Liver (tissue), 9 donors: ENCODE data around the gene CLTRN. TPM values are rescaled to one million over a fixed set of nuclear protein-coding genes. Genes with fewer than 3 reads are reported as not detected.

ENCODE experiments used
- DNase-seq: peaks from one replicate; pipeline ENCODE4 v3.0.0-alpha.2; 2017; ENCODE audit warnings: low spot score
- H3K27ac ChIP-seq, 2 donors: one replicate each; pipeline ENCODE4 v1.7.0; 2013; ENCODE audit warnings: inconsistent platforms in 2 of 2, low read length in 2 of 2, control low read depth in 1 of 2, low read depth in 1 of 2, mild to moderate bottlenecking in 1 of 2
- H3K27me3 ChIP-seq, 4 donors: one replicate each; pipeline versions ENCODE4 v1.6.1 to v1.7.0; 2013; ENCODE audit warnings: low read length in 3 of 4, inconsistent platforms in 1 of 4, mild to moderate bottlenecking in 1 of 4, moderate library complexity in 1 of 4; ENCODE audit not compliant: control insufficient read depth in 4 of 4, insufficient read depth in 4 of 4
- H3K36me3 ChIP-seq, 4 donors: one replicate each; pipeline versions ENCODE4 v1.6.1 to v1.7.0; 2013; ENCODE audit warnings: low read length in 3 of 4, mild to moderate bottlenecking in 3 of 4, low read depth in 1 of 4, moderate library complexity in 1 of 4; ENCODE audit not compliant: control insufficient read depth in 4 of 4, insufficient read depth in 3 of 4
- H3K4me1 ChIP-seq, 4 donors: one replicate each; pipeline versions ENCODE4 v1.6.1 to v1.7.0; 2013; ENCODE audit warnings: low read length in 3 of 4, mild to moderate bottlenecking in 3 of 4, moderate library complexity in 1 of 4; ENCODE audit not compliant: control insufficient read depth in 4 of 4, insufficient read depth in 4 of 4
- H3K4me3 ChIP-seq, 3 donors: one replicate each; pipeline versions ENCODE4 v1.6.1 to v1.7.0; 2013; ENCODE audit warnings: low read length in 3 of 3, control low read depth in 1 of 3, low read depth in 1 of 3, mild to moderate bottlenecking in 1 of 3
- H3K9ac ChIP-seq, 2 donors: one replicate each; pipeline ENCODE4 v1.7.0; 2013; ENCODE audit warnings: low read length in 2 of 2, mild to moderate bottlenecking in 2 of 2, moderate library complexity in 2 of 2, control low read depth in 1 of 2, low read depth in 1 of 2
- H3K9me3 ChIP-seq, 4 donors: one replicate each; pipeline versions ENCODE4 v1.6.1 to v1.7.0; 2013; ENCODE audit warnings: low read length in 3 of 4; ENCODE audit not compliant: control insufficient read depth in 4 of 4
- ATF3 ChIP-seq: IDR thresholded peaks from 2 replicates; pipeline ENCODE4 v1.6.1; 2016; ENCODE audit warnings: antibody characterized with exemption
- CTCF ChIP-seq: fragments of 150-350 bp; IDR thresholded peaks from 2 replicates; pipeline ENCODE4 v1.5.1; 2017; ENCODE audit warnings: improper control_type of control experiment, low read depth, low read length; ENCODE audit not compliant: missing input control
- EGR1 ChIP-seq, 2 donors: IDR thresholded peaks; 2 replicates each; pipeline ENCODE4 v1.6.1; 2016 to 2018; ENCODE audit warnings: antibody characterized with exemption in 2 of 2, low read depth in 2 of 2
- FOXA2 ChIP-seq: IDR thresholded peaks from 2 replicates; pipeline ENCODE4 v1.6.1; 2016; ENCODE audit warnings: antibody characterized with exemption
- GABPA ChIP-seq, 2 donors: IDR thresholded peaks in 1 of 2; conservative IDR thresholded peaks in 1 of 2; 2 replicates each; pipeline ENCODE4 v1.6.1; 2016; ENCODE audit warnings: antibody characterized with exemption in 2 of 2, mild to moderate bottlenecking in 1 of 2, moderate library complexity in 1 of 2
- JUND ChIP-seq, 2 donors: IDR thresholded peaks; 2 replicates each; pipeline ENCODE4 v1.6.1; 2016; ENCODE audit warnings: antibody characterized with exemption in 2 of 2
- NR2F2 ChIP-seq: IDR thresholded peaks from 2 replicates; pipeline ENCODE4 v1.6.1; 2016; ENCODE audit warnings: antibody characterized with exemption
- RAD21 ChIP-seq, 2 donors: IDR thresholded peaks; 2 replicates each; pipeline ENCODE4 v1.6.1; 2016; ENCODE audit warnings: antibody characterized with exemption in 2 of 2, mild to moderate bottlenecking in 2 of 2
- REST ChIP-seq: IDR thresholded peaks from 2 replicates; pipeline ENCODE4 v1.6.1; 2016; ENCODE audit warnings: antibody characterized with exemption, mild to moderate bottlenecking
- YY1 ChIP-seq: IDR thresholded peaks from 2 replicates; pipeline ENCODE4 v1.6.1; 2016; ENCODE audit warnings: antibody characterized with exemption, mild to moderate bottlenecking
- ZBTB33 ChIP-seq: IDR thresholded peaks from 2 replicates; pipeline ENCODE4 v1.6.1; 2016; ENCODE audit warnings: antibody characterized with exemption
- WGBS: extraction: QIAGEN DNeasy Blood & Tissue Kit; methylation state at CpG from one replicate; pipeline ENCODE4 v1.1.7; 2013; 5-methylcytosine and 5-hydroxymethylcytosine counted together
- polyA plus RNA-seq, 2 donors: library from polyadenylated mRNA; stranded (reverse) in 1 of 2; unstranded in 1 of 2; fragments of 200-250 nt in 1 of 2; fragments of >200 nt in 1 of 2; fragmentation: Nextera tagmentation in 1 of 2; extraction: Ambion mirVana in 1 of 2; gene quantifications; one replicate each; pipeline versions ENCODE4 v1.2.1 to v1.2.3, GENCODE V29; 2013 to 2015
- total RNA-seq, 2 donors: library from RNA; depleted of rRNA; stranded (reverse); fragments of >200 nt; gene quantifications; one replicate each; pipeline ENCODE4 v1.2.3, GENCODE V29; 2014
- donor health status: healthy.
- donor health status: healthy.
- donor health status: healthy.
- donor health status: healthy.
- donor health status: healthy.

Gene CLTRN
- total and polyA plus RNA-seq, 4 donors = 1.5 to 11.0 (median 5.0) TPM

- H3K9ac ChIP-seq = no peak overlapping the region
- 97% methylated on average over 1 of the region's 1 CpG for WGBS
- no peaks in the 10 kb centered on the region for H3K36me3 ChIP-seq
- no peak overlapping the region for H3K4me3 ChIP-seq
- TF ChIP-seq NR2F2 (no peak), ATF3 (no peak), ZBTB33 (no peak), RAD21 (IDR thresholded peaks at IDR 0.05) (no peak), JUND (IDR thresholded peaks at IDR 0.05) (no peak), YY1 (no peak), GABPA (IDR thresholded peaks at IDR 0.05 in 1 of 2, conservative IDR thresholded peaks at IDR 0.05 in 1 of 2) (no peak)
- H3K4me1 ChIP-seq = no peaks in the 10 kb centered on the region
- no peaks in the 10 kb centered on the region for H3K27me3 ChIP-seq
- H3K9me3 ChIP-seq = no peaks in the 10 kb centered on the region
- no peak for DNase-seq
- H3K27ac ChIP-seq = no peak overlapping the region
These were observed 20.1 kb downstream of the CLTRN start for GRCh38 chrX:15644560-15644872.

GRCh38 chrX:15643786-15644559, 20.6 kb downstream of the CLTRN start:
- TF ChIP-seq GABPA (IDR thresholded peaks at IDR 0.05 in 1 of 2, conservative IDR thresholded peaks at IDR 0.05 in 1 of 2) (no peak), FOXA2 (no peak), RAD21 (IDR thresholded peaks at IDR 0.05) (no peak), ATF3 (no peak), REST (no peak), EGR1 (IDR thresholded peaks at IDR 0.05; ENCODE audit: low read depth in 2 of 2) (no peak), CTCF (no peak)
- Histone ChIP-seq H3K36me3 (no peaks in the 10 kb centered on the region), H3K9me3 (no peaks in the 10 kb centered on the region), H3K4me1 (no peaks in the 10 kb centered on the region), H3K27me3 (no peaks in the 10 kb centered on the region), H3K9ac (no peak overlapping the region), H3K27ac (no peak overlapping the region), H3K4me3 (no peak overlapping the region)
- 89% methylated on average over 7 of the region's 7 CpGs for WGBS
- DNase-seq = no peak
